SU-DHL-6 (cell line): Measurements from ENCODE around the gene GC.
"Not testable (repeated sequence)": the region's sequence is repeated elsewhere in the genome, so short reads cannot be mapped to it uniquely, and the experiment has no call there.

Experiments used
- H2AFZ ChIP-seq: fragments of 200-600 bp; sonication (generic); 2 replicates; pipeline ENCODE4 v1.6.1; 2014; ENCODE audit warnings: low read depth, mild to moderate bottlenecking, moderate library complexity, mixed read lengths, antibody characterized with exemption, low read length; ENCODE audit not compliant: severe bottlenecking
- H3F3A ChIP-seq: fragments of 200-600 bp; shearing (Covaris generic); 2 replicates; pipeline ENCODE4 v1.6.0; 2016; ENCODE audit warnings: antibody characterized with exemption, mild to moderate bottlenecking; ENCODE audit not compliant: insufficient read depth
- H3K27ac ChIP-seq: fragments of 200-600 bp; sonication (generic); 2 replicates; pipeline ENCODE4 v1.5.1; 2016; ENCODE audit warnings: low read depth, mild to moderate bottlenecking, low read length, moderate library complexity, mixed read lengths
- H3K27me3 ChIP-seq: fragments of 200-600 bp; sonication (generic), shearing (Covaris generic); 2 replicates; pipeline ENCODE4 v1.6.0; 2014; ENCODE audit warnings: mild to moderate bottlenecking, low read length
- H3K36me3 ChIP-seq: fragments of 200-600 bp; sonication (generic); 2 replicates; pipeline ENCODE4 v1.6.1; 2014; ENCODE audit warnings: mild to moderate bottlenecking, low read length, mixed read lengths
- H3K4me2 ChIP-seq: fragments of 300-600, 200-600 bp; shearing (Covaris generic), sonication (generic); 2 replicates; pipeline ENCODE4 v1.6.0; 2014; ENCODE audit warnings: low read length, low read depth, mild to moderate bottlenecking; ENCODE audit not compliant: poor library complexity, severe bottlenecking
- H3K4me3 ChIP-seq: fragments of 200-600 bp; sonication (generic); 2 replicates; pipeline ENCODE4 v1.5.1; 2014; ENCODE audit warnings: antibody characterized with exemption, low read length, mild to moderate bottlenecking, mixed read lengths; ENCODE audit not compliant: insufficient read depth, poor library complexity, severe bottlenecking
- H3K79me2 ChIP-seq: fragments of 200-600 bp; sonication (generic); 2 replicates; pipeline ENCODE4 v1.6.1; 2014; ENCODE audit warnings: mild to moderate bottlenecking, low read length, moderate library complexity; ENCODE audit not compliant: insufficient read depth
- H3K9ac ChIP-seq: fragments of 200-600 bp; sonication (generic); 2 replicates; pipeline ENCODE4 v1.7.0; 2014; ENCODE audit warnings: mild to moderate bottlenecking, low read length
- H3K9me2 ChIP-seq: fragments of 200-600 bp; sonication (generic); replicated peaks from 2 replicates; pipeline ENCODE4 v1.6.1; 2014; ENCODE audit warnings: low read length; ENCODE audit not compliant: insufficient read depth
- H3K9me3 ChIP-seq: fragments of 200-600 bp; sonication (generic); 2 replicates; pipeline ENCODE4 v1.6.1; 2014; ENCODE audit warnings: low read length, mixed read lengths; ENCODE audit not compliant: insufficient read depth
- H4K20me1 ChIP-seq: fragments of 200-600 bp; sonication (generic); 2 replicates; pipeline ENCODE4 v1.6.1; 2014; ENCODE audit warnings: low read depth, mild to moderate bottlenecking, antibody characterized with exemption, low read length, moderate library complexity, mixed read lengths
- CTCF ChIP-seq: fragments of 200-600 bp; sonication (generic); IDR thresholded peaks from one replicate; pipeline ENCODE4 v1.5.1; 2017; ENCODE audit warnings: antibody characterized with exemption, mild to moderate bottlenecking, low read length, moderate library complexity; ENCODE audit not compliant: insufficient read depth, poor library complexity, severe bottlenecking
- EZH2phosphoT487 ChIP-seq: fragments of 200-600 bp; sonication (generic), shearing (Covaris generic); conservative IDR thresholded peaks from 2 replicates; pipeline ENCODE4 v1.6.1; 2018; ENCODE audit warnings: mild to moderate bottlenecking, antibody characterized with exemption, low read length, moderate library complexity, mixed read lengths

GC gene

DNA sequence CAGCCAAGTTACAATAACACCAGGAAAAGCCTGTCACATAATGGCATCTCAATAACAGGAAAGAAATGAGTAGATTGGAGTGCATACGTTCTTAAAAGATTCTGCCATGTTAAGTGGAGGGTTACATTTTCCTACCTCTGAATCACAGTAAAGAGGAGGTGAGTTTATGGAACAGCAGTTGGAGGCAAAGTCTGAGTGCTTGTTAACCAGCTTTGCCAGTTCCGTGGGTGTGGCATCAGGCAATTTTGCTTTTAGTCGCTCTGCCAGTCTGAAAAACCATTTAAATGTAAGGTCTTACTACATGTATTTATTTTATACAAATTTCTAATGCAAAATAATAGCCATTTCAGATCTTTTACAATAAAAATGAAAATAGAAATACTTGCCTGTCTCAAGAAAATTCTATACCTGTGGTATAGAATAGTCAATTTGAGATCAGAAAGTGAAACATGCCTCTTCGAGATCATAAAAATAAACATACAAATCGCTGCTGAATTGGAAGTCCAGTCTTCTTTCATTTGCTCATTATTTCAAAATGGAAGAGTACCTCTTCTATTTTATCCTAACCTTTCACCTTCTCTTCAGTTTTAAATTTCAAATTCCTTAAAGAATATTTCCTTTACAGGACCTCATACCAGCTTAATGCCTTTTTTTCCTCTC lies 31.4 kb downstream of the GC start:
- Histone ChIP-seq H3K79me2 (no peaks in the 10 kb centered on the region), H3K9ac (no peak overlapping the region), H3K4me3 (no peak overlapping the region), H3K9me2 (no peaks in the 10 kb centered on the region), H2AFZ (no peak overlapping the region), H3K27me3 (no peaks in the 10 kb centered on the region), H3F3A (no peaks in the 10 kb centered on the region), H3K27ac (no peak overlapping the region), H3K9me3 (no peaks in the 10 kb centered on the region), H4K20me1 (no peaks in the 10 kb centered on the region), H3K36me3 (no peaks in the 10 kb centered on the region), H3K4me2 (no peak overlapping the region)
- TF ChIP-seq CTCF (no peak), EZH2phosphoT487 (no peak)

DNA sequence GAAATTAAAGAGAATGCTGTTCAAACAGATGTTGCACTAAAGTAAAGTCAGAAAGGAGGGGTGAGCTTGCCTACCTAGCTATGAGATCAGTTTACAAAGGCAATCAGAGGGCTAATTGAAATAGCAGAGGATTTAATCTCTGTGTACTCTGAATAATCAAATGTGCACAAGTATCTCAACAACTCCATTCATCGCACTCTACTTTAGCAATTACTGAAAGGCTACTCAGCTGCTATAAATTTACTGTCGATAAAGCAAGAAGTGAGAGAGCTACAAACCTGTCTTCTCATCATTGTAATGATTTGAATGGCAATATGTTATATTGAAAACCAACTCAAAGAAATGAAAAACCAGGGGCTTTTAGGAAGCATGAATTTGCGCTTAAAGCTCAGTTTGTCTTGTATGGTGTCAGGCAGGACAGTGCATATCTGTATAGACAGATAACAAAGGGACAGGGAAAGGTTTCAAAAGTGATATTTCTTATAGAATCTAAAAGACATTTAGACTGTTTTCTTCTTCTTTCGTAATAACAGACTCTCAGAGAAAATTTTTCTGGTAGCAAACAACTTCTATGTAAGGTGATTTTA lies 34.8 kb downstream of the GC start:
- H3K79me2 ChIP-seq, result no peaks in the 10 kb centered on the region
- H2AFZ ChIP-seq, result no peak overlapping the region
- H3K4me2 ChIP-seq, result no peak overlapping the region
- no peaks in the 10 kb centered on the region for H3K9me2 ChIP-seq
- no peak overlapping the region for H3K27ac ChIP-seq
- no peaks in the 10 kb centered on the region for H4K20me1 ChIP-seq
- no peak for TF ChIP-seq EZH2phosphoT487
- no peak for TF ChIP-seq CTCF
- no peak overlapping the region for H3K4me3 ChIP-seq
- no peaks in the 10 kb centered on the region for H3K36me3 ChIP-seq
- H3K9me3 ChIP-seq, result no peaks in the 10 kb centered on the region
- H3K27me3 ChIP-seq, result no peaks in the 10 kb centered on the region
- no peak overlapping the region for H3K9ac ChIP-seq
- no peaks in the 10 kb centered on the region for H3F3A ChIP-seq

DNA sequence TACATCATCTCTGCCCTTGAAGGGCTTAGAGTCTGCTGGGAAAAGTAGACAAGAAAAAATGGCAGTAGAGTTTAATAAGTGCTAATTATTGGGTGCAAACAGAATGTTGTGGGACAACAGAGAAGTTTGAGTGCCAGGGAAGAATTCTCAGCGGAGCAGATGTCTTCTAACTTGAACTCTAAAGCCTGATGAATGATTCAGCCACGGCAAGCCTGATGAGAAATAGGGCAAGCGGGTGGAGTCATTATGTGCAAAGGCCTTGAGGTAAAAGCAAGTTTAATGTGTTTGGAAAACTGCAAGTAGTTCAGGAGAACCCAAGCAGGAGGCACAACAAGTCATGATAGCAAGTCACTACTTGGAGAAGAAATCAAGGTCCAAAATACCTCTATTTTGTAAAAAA lies 37.5 kb downstream of the GC start:
- no peaks in the 10 kb centered on the region for H3K36me3 ChIP-seq
- no peaks in the 10 kb centered on the region for H3K27me3 ChIP-seq
- no peaks in the 10 kb centered on the region for H3K9me3 ChIP-seq
- TF ChIP-seq EZH2phosphoT487 (no peak), CTCF (no peak)
- H2AFZ ChIP-seq, result no peak overlapping the region
- H3K27ac ChIP-seq, result no peak overlapping the region
- H3K9me2 ChIP-seq, result no peaks in the 10 kb centered on the region
- no peak overlapping the region for H3K9ac ChIP-seq
- H3K4me2 ChIP-seq, result no peak overlapping the region
- no peaks in the 10 kb centered on the region for H3F3A ChIP-seq
- no peak overlapping the region for H3K4me3 ChIP-seq
- H3K79me2 ChIP-seq, result no peaks in the 10 kb centered on the region
- no peaks in the 10 kb centered on the region for H4K20me1 ChIP-seq

GRCh38 chr4:71738782-71739181 lies 45.1 kb downstream of the GC start:
- H3K9me3 ChIP-seq, H3K4me3 ChIP-seq, H2AFZ ChIP-seq, H3F3A ChIP-seq, H3K9ac ChIP-seq, H3K4me2 ChIP-seq, H3K79me2 ChIP-seq, H3K9me2 ChIP-seq, H4K20me1 ChIP-seq, H3K27me3 ChIP-seq, H3K27ac ChIP-seq, H3K36me3 ChIP-seq: not testable (repeated sequence)
